ENCODE measurements around the gene DNM3.

The DNM3 gene

DNA sequence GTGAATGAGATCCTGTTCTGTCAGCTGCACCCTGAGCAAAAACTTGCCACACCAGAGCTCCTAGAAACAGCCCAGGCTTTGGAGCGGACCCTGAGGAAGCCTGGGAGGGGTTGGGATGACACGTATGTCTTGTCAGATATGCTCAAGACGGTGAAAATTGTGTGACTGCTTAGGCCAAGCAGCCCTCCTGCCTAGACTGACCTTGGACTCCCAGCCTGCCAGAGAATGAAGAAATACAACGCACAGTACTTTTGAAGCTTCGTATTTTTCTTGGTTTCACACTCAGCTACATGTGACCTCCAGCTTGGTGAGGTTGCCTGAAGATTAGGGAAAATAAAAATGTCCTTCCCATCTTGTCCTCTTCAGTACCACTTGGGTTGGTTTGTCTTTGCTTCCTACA lies 44.7 kb upstream of the DNM3 start:
- ATAC-seq, result no peak
- TF ChIP-seq, protein P1, sequence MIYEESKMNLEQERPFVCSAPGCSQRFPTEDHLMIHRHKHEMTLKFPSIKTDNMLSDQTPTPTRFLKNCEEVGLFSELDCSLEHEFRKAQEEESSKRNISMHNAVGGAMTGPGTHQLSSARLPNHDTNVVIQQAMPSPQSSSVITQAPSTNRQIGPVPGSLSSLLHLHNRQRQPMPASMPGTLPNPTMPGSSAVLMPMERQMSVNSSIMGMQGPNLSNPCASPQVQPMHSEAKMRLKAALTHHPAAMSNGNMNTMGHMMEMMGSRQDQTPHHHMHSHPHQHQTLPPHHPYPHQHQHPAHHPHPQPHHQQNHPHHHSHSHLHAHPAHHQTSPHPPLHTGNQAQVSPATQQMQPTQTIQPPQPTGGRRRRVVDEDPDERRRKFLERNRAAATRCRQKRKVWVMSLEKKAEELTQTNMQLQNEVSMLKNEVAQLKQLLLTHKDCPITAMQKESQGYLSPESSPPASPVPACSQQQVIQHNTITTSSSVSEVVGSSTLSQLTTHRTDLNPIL (CRISPR knock-in tag; IDR thresholded peaks at IDR 0.05; ENCODE audit: low read depth), result no peak
- no peak for TF ChIP-seq ZFP3 (CRISPR knock-in tag; IDR thresholded peaks at IDR 0.05)
- no peak for TF ChIP-seq ZNF565 (CRISPR knock-in tag; conservative IDR thresholded peaks at IDR 0.05; ENCODE audit: low read depth)
- TF ChIP-seq, protein P2, sequence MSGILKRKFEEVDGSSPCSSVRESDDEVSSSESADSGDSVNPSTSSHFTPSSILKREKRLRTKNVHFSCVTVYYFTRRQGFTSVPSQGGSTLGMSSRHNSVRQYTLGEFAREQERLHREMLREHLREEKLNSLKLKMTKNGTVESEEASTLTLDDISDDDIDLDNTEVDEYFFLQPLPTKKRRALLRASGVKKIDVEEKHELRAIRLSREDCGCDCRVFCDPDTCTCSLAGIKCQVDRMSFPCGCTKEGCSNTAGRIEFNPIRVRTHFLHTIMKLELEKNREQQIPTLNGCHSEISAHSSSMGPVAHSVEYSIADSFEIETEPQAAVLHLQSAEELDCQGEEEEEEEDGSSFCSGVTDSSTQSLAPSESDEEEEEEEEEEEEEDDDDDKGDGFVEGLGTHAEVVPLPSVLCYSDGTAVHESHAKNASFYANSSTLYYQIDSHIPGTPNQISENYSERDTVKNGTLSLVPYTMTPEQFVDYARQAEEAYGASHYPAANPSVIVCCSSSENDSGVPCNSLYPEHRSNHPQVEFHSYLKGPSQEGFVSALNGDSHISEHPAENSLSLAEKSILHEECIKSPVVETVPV (CRISPR knock-in tag; IDR thresholded peaks at IDR 0.05), result no peak
- TF ChIP-seq RARB (CRISPR knock-in tag; IDR thresholded peaks at IDR 0.05), result no peak
- TF ChIP-seq ZNF70 (CRISPR knock-in tag; IDR thresholded peaks at IDR 0.05), result no peak
- TF ChIP-seq CSDC2 (CRISPR knock-in tag; IDR thresholded peaks at IDR 0.05), result no peak
- no peak for TF ChIP-seq SNAI2 (CRISPR knock-in tag; IDR thresholded peaks at IDR 0.05)

DNA sequence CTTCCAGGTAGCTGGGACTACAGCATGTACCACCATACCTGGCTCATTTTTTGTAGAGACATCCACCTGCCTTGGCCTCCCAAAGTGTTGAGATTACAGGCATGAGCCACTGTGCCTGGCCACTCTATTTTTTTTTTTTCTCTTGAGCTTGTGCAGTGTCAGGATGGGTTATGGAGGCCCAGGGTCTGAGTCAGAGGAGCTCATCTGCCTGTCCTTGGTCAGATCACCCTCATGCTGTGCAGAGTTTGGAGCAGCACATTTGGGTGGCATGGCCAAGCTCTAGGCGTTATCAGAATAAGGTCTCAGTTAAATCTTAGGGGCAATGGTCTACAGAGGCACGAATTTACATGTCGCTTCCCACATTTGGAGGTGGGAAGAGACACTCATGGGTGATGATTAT lies 43.0 kb upstream of the DNM3 start:
- ATAC-seq, result no peak
- TF ChIP-seq, protein P2 (CRISPR knock-in tag; IDR thresholded peaks at IDR 0.05), result no peak
- no peak for TF ChIP-seq TCF4 (CRISPR knock-in tag; IDR thresholded peaks at IDR 0.05; ENCODE audit: borderline replicate concordance)

DNA sequence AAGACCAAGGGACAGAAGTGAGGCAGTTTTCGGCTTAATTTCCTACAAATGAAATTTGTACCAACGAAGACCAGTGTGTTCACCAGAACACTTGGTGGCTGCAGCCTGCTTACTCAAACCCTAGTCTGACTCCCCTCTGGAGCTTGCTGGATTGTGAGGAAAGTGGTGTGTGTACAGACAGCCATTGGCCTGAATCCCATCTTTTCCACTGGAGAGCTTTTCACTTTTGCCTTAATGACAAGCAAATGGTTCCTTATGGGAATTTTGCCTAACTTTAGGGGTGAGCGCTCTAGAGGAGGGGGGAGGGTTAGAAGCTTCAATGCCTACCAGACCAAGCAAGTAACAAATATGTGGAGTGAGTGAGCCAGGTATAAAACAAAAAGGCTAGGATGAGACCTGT lies 42.5 kb upstream of the DNM3 start:
- no peak for ATAC-seq
- TF ChIP-seq OSR1 (CRISPR knock-in tag; IDR thresholded peaks at IDR 0.05) (no peak), PPARA (CRISPR knock-in tag; IDR thresholded peaks at IDR 0.05; ENCODE audit: borderline replicate concordance) (no peak), ZNF565 (CRISPR knock-in tag; conservative IDR thresholded peaks at IDR 0.05; ENCODE audit: low read depth) (no peak), TCF4 (CRISPR knock-in tag; IDR thresholded peaks at IDR 0.05; ENCODE audit: borderline replicate concordance) (no peak), ZNF8 (CRISPR knock-in tag; IDR thresholded peaks at IDR 0.05) (no peak), ZFP3 (CRISPR knock-in tag; IDR thresholded peaks at IDR 0.05) (no peak), GLIS3 (CRISPR knock-in tag; IDR thresholded peaks at IDR 0.05) (no peak), ZFP30 (CRISPR knock-in tag; IDR thresholded peaks at IDR 0.05) (no peak), BACH2 (CRISPR knock-in tag; IDR thresholded peaks at IDR 0.05; ENCODE audit: borderline replicate concordance) (no peak), RARB (CRISPR knock-in tag; IDR thresholded peaks at IDR 0.05) (no peak), TOX (CRISPR knock-in tag; IDR thresholded peaks at IDR 0.05; ENCODE audit: borderline replicate concordance) (no peak), ISL1 (CRISPR knock-in tag; IDR thresholded peaks at IDR 0.05) (no peak), ZNF70 (CRISPR knock-in tag; IDR thresholded peaks at IDR 0.05) (no peak), ESRRG (CRISPR knock-in tag; IDR thresholded peaks at IDR 0.05) (no peak), ZC3H10 (CRISPR knock-in tag; IDR thresholded peaks at IDR 0.05) (no peak), ARNTL (CRISPR knock-in tag; IDR thresholded peaks at IDR 0.05; ENCODE audit: borderline replicate concordance, low read depth) (no peak), CSDC2 (CRISPR knock-in tag; IDR thresholded peaks at IDR 0.05) (no peak)
- TF ChIP-seq, protein P3, sequence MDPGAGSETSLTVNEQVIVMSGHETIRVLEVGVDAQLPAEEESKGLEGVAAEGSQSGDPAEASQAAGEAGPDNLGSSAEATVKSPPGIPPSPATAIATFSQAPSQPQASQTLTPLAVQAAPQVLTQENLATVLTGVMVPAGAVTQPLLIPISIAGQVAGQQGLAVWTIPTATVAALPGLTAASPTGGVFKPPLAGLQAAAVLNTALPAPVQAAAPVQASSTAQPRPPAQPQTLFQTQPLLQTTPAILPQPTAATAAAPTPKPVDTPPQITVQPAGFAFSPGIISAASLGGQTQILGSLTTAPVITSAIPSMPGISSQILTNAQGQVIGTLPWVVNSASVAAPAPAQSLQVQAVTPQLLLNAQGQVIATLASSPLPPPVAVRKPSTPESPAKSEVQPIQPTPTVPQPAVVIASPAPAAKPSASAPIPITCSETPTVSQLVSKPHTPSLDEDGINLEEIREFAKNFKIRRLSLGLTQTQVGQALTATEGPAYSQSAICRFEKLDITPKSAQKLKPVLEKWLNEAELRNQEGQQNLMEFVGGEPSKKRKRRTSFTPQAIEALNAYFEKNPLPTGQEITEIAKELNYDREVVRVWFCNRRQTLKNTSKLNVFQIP (CRISPR knock-in tag; IDR thresholded peaks at IDR 0.05; ENCODE audit: borderline replicate concordance, low read depth), result no peak
- TF ChIP-seq, protein P2 (CRISPR knock-in tag; IDR thresholded peaks at IDR 0.05), result no peak
- TF ChIP-seq, protein P1 (CRISPR knock-in tag; IDR thresholded peaks at IDR 0.05; ENCODE audit: low read depth), result no peak

Data from SK-N-SH treated with all-trans-retinoic acid at 6 μM for 48 hours (cell line).